GM18858 (cell line): ENCODE measurements around the gene TBC1D5.

Source experiments
- ATAC-seq: cut with Tn5 transposase; IDR thresholded peaks from one replicate; pipeline ENCODE4 v1.9.1; 2021; ENCODE audit not compliant: unreplicated experiment

TBC1D5 gene

GRCh38 chr3:17122758-17123157 lies 619.7 kb downstream of the TBC1D5 start:
- no peak for ATAC-seq

- ATAC-seq: no peak
These were observed 621.1 kb downstream of the TBC1D5 start for GRCh38 chr3:17121336-17121735.

- ATAC-seq: no peak
These were observed 622.3 kb downstream of the TBC1D5 start for GRCh38 chr3:17120115-17120514.

GRCh38 chr3:17119201-17120072 lies 623.0 kb downstream of the TBC1D5 start:
- no peak for ATAC-seq

GRCh38 chr3:17118771-17119170 lies 623.7 kb downstream of the TBC1D5 start:
- no peak for ATAC-seq

- ATAC-seq: no peak
These were observed 626.3 kb downstream of the TBC1D5 start for GRCh38 chr3:17116007-17116600.

- ATAC-seq: no peak
These were observed 627.2 kb downstream of the TBC1D5 start for GRCh38 chr3:17115186-17115585.

- no peak for ATAC-seq
These were observed 630.8 kb downstream of the TBC1D5 start for GRCh38 chr3:17111586-17111985.

GRCh38 chr3:17110660-17111396 lies 631.6 kb downstream of the TBC1D5 start:
- ATAC-seq: peak; percentile 59
